GM18526 (cell line): Measurements from ENCODE around the gene TRH.

Experiments used
- POLR2A ChIP-seq: IDR thresholded peaks from 3 replicates; pipeline ENCODE4 v1.6.1; 2011; ENCODE audit not compliant: insufficient read length; ENCODE audit errors: extremely low read depth

Gene TRH

GRCh38 chr3:129974564-129974832, at the start of gene TRH:
Gene TRH, plus strand, starts transcription at chr3:129974720. Its CDS starts 1,097 bp downstream, at chr3:129975817.
- TF ChIP-seq POLR2A: no peak

- TF ChIP-seq POLR2A: no peak
Measured at GRCh38 chr3:129927072-129927471, 47.4 kb upstream of the TRH start.

- TF ChIP-seq POLR2A: no peak
Measured at GRCh38 chr3:129929383-129929782, 45.1 kb upstream of the TRH start.

GRCh38 chr3:129933471-129933870, 41.0 kb upstream of the TRH start:
- no peak for TF ChIP-seq POLR2A

- TF ChIP-seq POLR2A: no peak
Measured at GRCh38 chr3:129934234-129935123, 40.0 kb upstream of the TRH start.

- TF ChIP-seq POLR2A: no peak
Measured at GRCh38 chr3:129936757-129937156, 37.8 kb upstream of the TRH start.

- no peak for TF ChIP-seq POLR2A
Measured at GRCh38 chr3:129937717-129938116, 36.8 kb upstream of the TRH start.

GRCh38 chr3:129938140-129938930, 36.2 kb upstream of the TRH start:
- no peak for TF ChIP-seq POLR2A

- no peak for TF ChIP-seq POLR2A
Measured at GRCh38 chr3:129940086-129940485, 34.4 kb upstream of the TRH start.

GRCh38 chr3:129942296-129942695, 32.2 kb upstream of the TRH start:
- TF ChIP-seq POLR2A: no peak

GRCh38 chr3:129943020-129943419, 31.5 kb upstream of the TRH start:
- TF ChIP-seq POLR2A: no peak

- no peak for TF ChIP-seq POLR2A
Measured at GRCh38 chr3:129944709-129945108, 29.8 kb upstream of the TRH start.

- TF ChIP-seq POLR2A: no peak
Measured at GRCh38 chr3:129947538-129948240, 26.8 kb upstream of the TRH start.

- TF ChIP-seq POLR2A: no peak
Measured at GRCh38 chr3:129950318-129951046, 24.0 kb upstream of the TRH start.

- no peak for TF ChIP-seq POLR2A
Measured at GRCh38 chr3:129952556-129953355, 21.8 kb upstream of the TRH start.

- TF ChIP-seq POLR2A: no peak
Measured at GRCh38 chr3:129953621-129954020, 20.9 kb upstream of the TRH start.
